WTC11 (cell line): ENCODE data around the gene LTBP3. TPM values are rescaled to one million over a fixed set of nuclear protein-coding genes. Genes with fewer than 3 reads are reported as not detected.

Source experiments
- ATAC-seq: fragments of 200-7000 bp; cut with Tn5 transposase; 2 replicates; pipeline ENCODE4 v1.10.0; 2021; ENCODE audit warnings: mild to moderate bottlenecking, moderate library complexity
- CTCF ChIA-PET: fragments of 300-600 bp; sonication (Branson Sonifier 250); formaldehyde crosslinking; loops from one replicate; lab custom pipeline; 2021; ENCODE audit warnings: antibody characterized with exemption; lab: Charles Lee
- POLR2A ChIA-PET: fragments of 350-600 bp; sonication (Branson Sonifier 250); formaldehyde crosslinking; loops from one replicate; lab custom pipeline; 2021; ENCODE audit warnings: antibody characterized with exemption; lab: Charles Lee
- DNase-seq: peaks from one replicate; pipeline ENCODE4 v3.0.0; 2021; ENCODE audit warnings: low spot score
- H3K27ac Mint-ChIP-seq: 2 replicates; pipeline ENCODE4 v1.8.0; 2021; ENCODE audit warnings: mixed read lengths
- H3K27me3 Mint-ChIP-seq: 2 replicates; pipeline ENCODE4 v1.8.0; 2021; ENCODE audit warnings: low read depth, mild to moderate bottlenecking, moderate library complexity, mixed read lengths
- H3K36me3 Mint-ChIP-seq: 2 replicates; pipeline ENCODE4 v1.8.0; 2021; ENCODE audit warnings: mixed read lengths
- H3K4me1 Mint-ChIP-seq: 2 replicates; pipeline ENCODE4 v1.8.0; 2022; ENCODE audit warnings: mixed read lengths
- H3K4me3 Mint-ChIP-seq: 2 replicates; pipeline ENCODE4 v1.8.0; 2021; ENCODE audit warnings: mild to moderate bottlenecking, moderate library complexity, mixed read lengths
- H3K9me3 Mint-ChIP-seq: 2 replicates; pipeline ENCODE4 v1.8.0; 2021; ENCODE audit warnings: mixed read lengths
- ELF4 ChIP-seq: sonication (generic); formaldehyde crosslinking; IDR thresholded peaks from 2 replicates; pipeline ENCODE4 v1.8.1; 2022; ENCODE audit warnings: low read depth, mild to moderate bottlenecking, moderate library complexity, missing genetic modification reagents
- EMX1 ChIP-seq: fragments of 250-450 bp; sonication (Bioruptor Pico); IDR thresholded peaks from 2 replicates; pipeline ENCODE4 v1.8.0; 2021; ENCODE audit warnings: mild to moderate bottlenecking
- ERG ChIP-seq: fragments of 250-450 bp; sonication (Bioruptor Pico); IDR thresholded peaks from 2 replicates; pipeline ENCODE4 v1.8.0; 2021; ENCODE audit warnings: mild to moderate bottlenecking
- FOXK1 ChIP-seq: sonication (generic); formaldehyde crosslinking; IDR thresholded peaks from 2 replicates; pipeline ENCODE4 v1.8.0; 2022; ENCODE audit warnings: mild to moderate bottlenecking, moderate library complexity, missing genetic modification reagents
- GABPB1 ChIP-seq: sonication (generic); formaldehyde crosslinking; IDR thresholded peaks from 2 replicates; pipeline ENCODE4 v1.8.1; 2023; ENCODE audit warnings: mild to moderate bottlenecking, missing genetic modification reagents
- HMGXB4 ChIP-seq: sonication (generic); formaldehyde crosslinking; IDR thresholded peaks from 2 replicates; pipeline ENCODE4 v1.8.1; 2023; ENCODE audit warnings: mild to moderate bottlenecking, moderate library complexity, missing genetic modification reagents
- IRF1 ChIP-seq: sonication (generic); formaldehyde crosslinking; IDR thresholded peaks from 2 replicates; pipeline ENCODE4 v1.8.0; 2023; ENCODE audit warnings: missing genetic modification reagents
- IRF2 ChIP-seq: sonication (generic); formaldehyde crosslinking; IDR thresholded peaks from 2 replicates; pipeline ENCODE4 v1.8.0; 2022; ENCODE audit warnings: low read depth, missing genetic modification reagents, borderline replicate concordance
- NFYB ChIP-seq: sonication (generic); formaldehyde crosslinking; conservative IDR thresholded peaks from 2 replicates; pipeline ENCODE4 v1.8.0; 2022; ENCODE audit warnings: low read depth, missing genetic modification reagents
- NR2C2 ChIP-seq: sonication (generic); formaldehyde crosslinking; IDR thresholded peaks from 2 replicates; pipeline ENCODE4 v1.8.0; 2022; ENCODE audit warnings: mild to moderate bottlenecking, missing genetic modification reagents
- NR3C1 ChIP-seq: sonication (generic); formaldehyde crosslinking; conservative IDR thresholded peaks from 2 replicates; pipeline ENCODE4 v1.8.1; 2023; ENCODE audit warnings: low read depth, mild to moderate bottlenecking, missing genetic modification reagents
- SMAD4 ChIP-seq: sonication (generic); formaldehyde crosslinking; IDR thresholded peaks from 2 replicates; pipeline ENCODE4 v1.8.0; 2022; ENCODE audit warnings: mild to moderate bottlenecking, missing genetic modification reagents
- SOX15 ChIP-seq: fragments of 250-450 bp; sonication (Bioruptor Pico); IDR thresholded peaks from 2 replicates; pipeline ENCODE4 v1.9.0; 2021; ENCODE audit warnings: mild to moderate bottlenecking
- TEAD4 ChIP-seq: sonication (generic); formaldehyde crosslinking; IDR thresholded peaks from 2 replicates; pipeline ENCODE4 v1.8.0; 2022; ENCODE audit warnings: mild to moderate bottlenecking, missing genetic modification reagents
- USF1 ChIP-seq: sonication (generic); formaldehyde crosslinking; IDR thresholded peaks from 2 replicates; pipeline ENCODE4 v1.8.0; 2022; ENCODE audit warnings: mild to moderate bottlenecking, missing genetic modification reagents
- ZNF232 ChIP-seq: sonication (generic); formaldehyde crosslinking; IDR thresholded peaks from 2 replicates; pipeline ENCODE4 v1.8.0; 2022; ENCODE audit warnings: mild to moderate bottlenecking, missing genetic modification reagents
- ZNF425 ChIP-seq: fragments of 250-450 bp; sonication (Bioruptor Pico); conservative IDR thresholded peaks from 2 replicates; pipeline ENCODE4 v1.9.0; 2021; ENCODE audit warnings: mild to moderate bottlenecking
- ZNF512 ChIP-seq: sonication (generic); formaldehyde crosslinking; IDR thresholded peaks from 2 replicates; pipeline ENCODE4 v1.8.1; 2022; ENCODE audit warnings: missing genetic modification reagents, borderline replicate concordance
- ZNF532 ChIP-seq: fragments of 250-450 bp; sonication (Bioruptor Pico); IDR thresholded peaks from 2 replicates; pipeline ENCODE4 v1.9.0; 2021; ENCODE audit warnings: mild to moderate bottlenecking, borderline replicate concordance
- ZSCAN18 ChIP-seq: fragments of 250-450 bp; sonication (Bioruptor Pico); IDR thresholded peaks from 2 replicates; pipeline ENCODE4 v2.1.2; 2022; ENCODE audit warnings: mild to moderate bottlenecking, moderate library complexity
- total RNA-seq: library from RNA; stranded (reverse); gene quantifications from 3 replicates; pipeline ENCODE4 v1.2.3, GENCODE V29; 2021

LTBP3 gene
- total RNA-seq, 1 experiment from 2014 or later: 20.7 TPM

- no peak for ATAC-seq
- Mint-ChIP-seq H3K9me3 (no peaks in the 10 kb centered on the region), H3K4me3 (no peak overlapping the region), H3K27ac (no peak overlapping the region), H3K4me1 (peaks cover 33% of the 10 kb centered on the region), H3K27me3 (no peaks in the 10 kb centered on the region), H3K36me3 (no peaks in the 10 kb centered on the region)
- CTCF ChIA-PET: interaction anchor here (0.5 to 4.8 kb wide), 6 partner anchors 19 to 82 kb away, joined by 3 to 47 read pairs (median 4); partner anchors contain the start of gene FAM89B
- no peak for TF ChIP-seq TEAD4 (CRISPR knock-in tag)
- TF ChIP-seq ELF4 (CRISPR knock-in tag): no peak
- no peak for TF ChIP-seq SOX15 (CRISPR knock-in tag)
- TF ChIP-seq ZNF512 (CRISPR knock-in tag): no peak
- TF ChIP-seq NR2C2 (CRISPR knock-in tag): no peak
- TF ChIP-seq EMX1 (CRISPR knock-in tag): no peak
- TF ChIP-seq ZNF232 (CRISPR knock-in tag): no peak
- no peak for TF ChIP-seq IRF1
- no peak for TF ChIP-seq SMAD4
- no peak for TF ChIP-seq ZNF425 (CRISPR knock-in tag)
- TF ChIP-seq NR3C1 (CRISPR knock-in tag): no peak
- no peak for TF ChIP-seq NFYB
- no peak for TF ChIP-seq IRF2 (CRISPR knock-in tag)
- no peak for TF ChIP-seq ZSCAN18 (CRISPR knock-in tag)
- no peak for TF ChIP-seq FOXK1 (CRISPR knock-in tag)
- DNase-seq: no peak
- POLR2A ChIA-PET: interaction anchor here (0.5 to 8.3 kb wide), 28 partner anchors 9 to 968 kb away, joined by 3 to 502 read pairs (median 5); partner anchors contain the start of genes NEAT1, PCNX3, PELI3 and SCYL1
These were observed 59.5 kb downstream of the LTBP3 start for GRCh38 chr11:65498727-65498976.

- POLR2A ChIA-PET: interaction anchor here (0.6 to 8.3 kb wide), 35 partner anchors 10 to 1282 kb away, joined by 3 to 502 read pairs (median 5); partner anchors contain the start of genes FAM89B, NEAT1, SCYL1 and SF1
- H3K36me3 Mint-ChIP-seq: no peaks in the 10 kb centered on the region
- H3K4me1 Mint-ChIP-seq: peaks cover 35% of the 10 kb centered on the region
- H3K4me3 Mint-ChIP-seq: no peak overlapping the region
- no peak for DNase-seq
- no peaks in the 10 kb centered on the region for H3K9me3 Mint-ChIP-seq
- H3K27ac Mint-ChIP-seq: no peak overlapping the region
- CTCF ChIA-PET: interaction anchor here (0.9 to 4.8 kb wide), 16 partner anchors 10 to 82 kb away, joined by 3 to 47 read pairs (median 6); partner anchors contain the start of genes FAM89B and NEAT1
- no peaks in the 10 kb centered on the region for H3K27me3 Mint-ChIP-seq
- ATAC-seq: no peak
- TF ChIP-seq USF1: no peak
- 0 out of 2 replicates have a peak, but pooled peaks have one; percentile 9 for TF ChIP-seq HMGXB4
- no peak for TF ChIP-seq ZNF532 (CRISPR knock-in tag)
- TF ChIP-seq ERG: no peak
- TF ChIP-seq EMX1 (CRISPR knock-in tag): 0 out of 2 replicates have a peak, but pooled peaks have one; percentile 71
- peak; percentile 68 for TF ChIP-seq GABPB1 (CRISPR knock-in tag)
These were observed 60.0 kb downstream of the LTBP3 start for GRCh38 chr11:65498042-65498726.
